MM.1S (cell line): Measurements from ENCODE around the gene NTMT1.

Experiments used
- DNase-seq: peaks from one replicate; pipeline ENCODE4 v3.0.0-alpha.2; 2015
- H2AFZ ChIP-seq: fragments of 300-600 bp; sonication (generic); 2 replicates; pipeline ENCODE4 v1.6.0; 2016; ENCODE audit warnings: antibody characterized with exemption, low read length
- H3F3A ChIP-seq: fragments of 300-600 bp; sonication (generic); 2 replicates; pipeline ENCODE4 v1.6.1; 2016; ENCODE audit warnings: mild to moderate bottlenecking, antibody characterized with exemption, low read length, moderate library complexity, mixed read lengths; ENCODE audit not compliant: insufficient read depth
- H3K27ac ChIP-seq: fragments of 300-600 bp; sonication (generic); 2 replicates; pipeline ENCODE4 v1.5.1; 2016; ENCODE audit warnings: mild to moderate bottlenecking, low read length
- H3K27me3 ChIP-seq: fragments of 300-600 bp; sonication (generic); replicated peaks from 2 replicates; pipeline ENCODE4 v1.6.0; 2016; ENCODE audit warnings: low read length; ENCODE audit not compliant: insufficient read depth
- H3K36me3 ChIP-seq: fragments of 300-600 bp; sonication (generic); replicated peaks from 2 replicates; pipeline ENCODE4 v1.6.1; 2016; ENCODE audit warnings: mild to moderate bottlenecking, low read length, mixed read lengths; ENCODE audit not compliant: insufficient read depth
- H3K4me1 ChIP-seq: fragments of 300-600 bp; sonication (generic); 2 replicates; pipeline ENCODE4 v1.6.1; 2016; ENCODE audit warnings: low read length, mixed read lengths
- H3K4me2 ChIP-seq: fragments of 300-600 bp; sonication (generic); 2 replicates; pipeline ENCODE4 v1.6.0; 2016; ENCODE audit warnings: low read depth, low read length
- H3K4me3 ChIP-seq: fragments of 300-600 bp; sonication (generic); 2 replicates; pipeline ENCODE4 v1.5.1; 2016; ENCODE audit warnings: low read length, mixed read lengths
- H3K79me2 ChIP-seq: fragments of 300-600 bp; sonication (generic); 2 replicates; pipeline ENCODE4 v1.6.1; 2016; ENCODE audit warnings: mixed run types, low read length, mixed read lengths
- H3K9ac ChIP-seq: fragments of 300-600 bp; sonication (generic); 2 replicates; pipeline ENCODE4 v1.6.1; 2016; ENCODE audit warnings: low read length, mixed read lengths
- H3K9me2 ChIP-seq: fragments of 300-600 bp; sonication (generic); replicated peaks from 2 replicates; pipeline ENCODE4 v1.6.1; 2016; ENCODE audit warnings: mild to moderate bottlenecking, low read length, mixed read lengths; ENCODE audit not compliant: insufficient read depth
- H3K9me3 ChIP-seq: fragments of 300-600 bp; sonication (generic); replicated peaks from 2 replicates; pipeline ENCODE4 v1.6.1; 2016; ENCODE audit warnings: mild to moderate bottlenecking, low read length, mixed read lengths; ENCODE audit not compliant: insufficient read depth
- H4K20me1 ChIP-seq: fragments of 300-600 bp; sonication (generic); 2 replicates; pipeline ENCODE4 v1.6.1; 2016; ENCODE audit warnings: mild to moderate bottlenecking, low read length, moderate library complexity, mixed read lengths; ENCODE audit not compliant: insufficient read depth
- CTCF ChIP-seq: fragments of 300-600 bp; sonication (generic); IDR thresholded peaks from 2 replicates; pipeline ENCODE4 v1.5.1; 2016; ENCODE audit warnings: antibody characterized with exemption, low read length, mixed read lengths
- EZH2 ChIP-seq: fragments of 300-600 bp; sonication (generic); optimal IDR thresholded peaks from 2 replicates; pipeline ENCODE3; 2017; ENCODE audit warnings: low read depth, mild to moderate bottlenecking, antibody characterized with exemption, low read length, mixed read lengths
- EZH2phosphoT487 ChIP-seq: fragments of 300-600 bp; sonication (generic); IDR thresholded peaks from 2 replicates; pipeline ENCODE4 v1.6.1; 2018; ENCODE audit warnings: antibody characterized with exemption, low read length

NTMT1 gene

GRCh38 chr9:129653823-129654553 lies 28.0 kb downstream of the NTMT1 start:
- Histone ChIP-seq H4K20me1 (no peaks in the 10 kb centered on the region), H3K9ac (no peak overlapping the region), H3K36me3 (no peaks in the 10 kb centered on the region), H3K27me3 (peaks cover 95% of the 10 kb centered on the region), H3K4me1 (0 out of 2 replicates have a peak, but pooled peaks cover 6% of the 10 kb centered on the region), H3K27ac (no peak overlapping the region), H3K9me3 (no peaks in the 10 kb centered on the region), H2AFZ (no peak overlapping the region), H3K9me2 (no peaks in the 10 kb centered on the region), H3K4me2 (no peak overlapping the region), H3K79me2 (no peaks in the 10 kb centered on the region), H3K4me3 (no peak overlapping the region), H3F3A (no peaks in the 10 kb centered on the region)
- no peak for DNase-seq
- TF ChIP-seq EZH2 (peak; percentile 8), CTCF (no peak)

- Histone ChIP-seq H3K9me3 (no peaks in the 10 kb centered on the region), H3K4me1 (0 out of 2 replicates have a peak, but pooled peaks cover 6% of the 10 kb centered on the region), H3K27me3 (peaks cover 94% of the 10 kb centered on the region), H3K36me3 (no peaks in the 10 kb centered on the region), H2AFZ (no peak overlapping the region), H3K4me2 (no peak overlapping the region), H4K20me1 (no peaks in the 10 kb centered on the region), H3K27ac (no peak overlapping the region), H3K9ac (no peak overlapping the region), H3K9me2 (no peaks in the 10 kb centered on the region), H3K79me2 (no peaks in the 10 kb centered on the region), H3F3A (no peaks in the 10 kb centered on the region), H3K4me3 (no peak overlapping the region)
- no peak for DNase-seq
- TF ChIP-seq EZH2: no peak
Observed at GRCh38 chr9:129654554-129655040, 28.6 kb downstream of the NTMT1 start.

GRCh38 chr9:129655154-129655553 lies 29.2 kb downstream of the NTMT1 start:
- Histone ChIP-seq H3K27me3 (peaks cover 91% of the 10 kb centered on the region), H2AFZ (no peak overlapping the region), H3F3A (no peaks in the 10 kb centered on the region), H3K36me3 (no peaks in the 10 kb centered on the region), H3K4me1 (0 out of 2 replicates have a peak, but pooled peaks cover 6% of the 10 kb centered on the region), H4K20me1 (no peaks in the 10 kb centered on the region), H3K4me2 (no peak overlapping the region), H3K79me2 (no peaks in the 10 kb centered on the region), H3K9ac (no peak overlapping the region), H3K27ac (no peak overlapping the region), H3K4me3 (no peak overlapping the region), H3K9me2 (no peaks in the 10 kb centered on the region), H3K9me3 (no peaks in the 10 kb centered on the region)
- DNase-seq: no peak
- TF ChIP-seq EZH2: no peak

- Histone ChIP-seq H3K27ac (no peak overlapping the region), H3K9ac (no peak overlapping the region), H2AFZ (no peak overlapping the region), H3K4me1 (0 out of 2 replicates have a peak, but pooled peaks cover 6% of the 10 kb centered on the region), H3K36me3 (no peaks in the 10 kb centered on the region), H4K20me1 (no peaks in the 10 kb centered on the region), H3K9me2 (no peaks in the 10 kb centered on the region), H3K4me3 (no peak overlapping the region), H3K9me3 (no peaks in the 10 kb centered on the region), H3K27me3 (peaks cover 91% of the 10 kb centered on the region), H3K4me2 (no peak overlapping the region), H3K79me2 (no peaks in the 10 kb centered on the region), H3F3A (no peaks in the 10 kb centered on the region)
- no peak for TF ChIP-seq EZH2
- no peak for TF ChIP-seq CTCF
- TF ChIP-seq EZH2phosphoT487: no peak
- no peak for DNase-seq
Observed at GRCh38 chr9:129655696-129656095, 29.7 kb downstream of the NTMT1 start.
